Activated CD4-positive, alpha-beta T cell treated with anti-CD3 and anti-CD28 coated beads for 24 hours (primary cell): ENCODE results near the gene NIPAL4.
"Not testable (repeated sequence)": the region's sequence is repeated elsewhere in the genome, so short reads cannot be mapped to it uniquely, and the experiment has no call there.

Source experiments
- DNase-seq, 2 donors: peaks; one replicate each; pipeline ENCODE4 v3.0.0-alpha.2; 2020; ENCODE audit warnings: low read depth in 2 of 2

The NIPAL4 gene

GRCh38 chr5:157459715-157460599, at the start of gene NIPAL4:
TSS of gene NIPAL4 (plus strand) at chr5:157460213. CDS start at chr5:157460321, 108 bp downstream.
- DNase-seq, result peak; percentile 23 to 25

- no peak for DNase-seq
Observed at GRCh38 chr5:157415838-157416237, 44.2 kb upstream of the NIPAL4 start.

DNA sequence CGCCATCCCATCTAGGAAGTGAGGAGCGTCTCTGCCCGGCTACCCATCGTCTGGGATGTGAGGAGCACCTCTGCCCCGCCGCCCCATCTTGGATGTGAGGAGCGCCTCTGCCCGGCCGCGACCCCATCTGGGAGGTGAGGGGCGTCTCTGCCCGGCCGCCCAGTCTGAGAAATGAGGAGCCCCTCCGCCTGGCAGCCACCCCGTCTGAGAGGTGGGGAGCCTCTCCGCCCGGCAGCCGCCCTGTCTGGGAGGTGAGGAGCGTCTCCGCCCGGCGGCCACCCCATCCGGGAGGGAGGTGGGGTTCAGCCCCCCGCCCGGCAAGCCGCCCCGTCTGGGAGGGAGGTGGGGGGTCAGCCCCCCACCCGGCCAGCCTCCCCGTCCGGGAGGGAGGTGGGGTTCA, 40.5 kb upstream of the NIPAL4 start:
- not testable (repeated sequence) for DNase-seq

DNA sequence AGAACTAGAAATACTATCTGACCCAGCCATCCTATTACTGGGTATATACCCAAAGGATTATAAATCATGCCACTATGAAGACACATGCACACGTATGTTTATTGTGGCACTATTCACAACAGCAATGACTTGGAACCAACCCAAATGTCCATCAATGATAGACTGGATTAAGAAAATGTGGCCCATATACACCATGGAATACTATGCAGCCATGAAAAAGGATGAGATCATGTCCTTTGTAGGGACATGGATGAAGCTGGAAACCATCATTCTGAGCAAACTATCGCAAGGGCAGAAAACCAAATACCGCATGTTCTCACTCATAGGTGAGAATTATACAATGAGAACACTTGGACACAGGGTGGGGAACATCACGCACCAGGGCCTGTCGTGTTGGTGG, 30.1 kb upstream of the NIPAL4 start:
- not testable (repeated sequence) for DNase-seq

DNA sequence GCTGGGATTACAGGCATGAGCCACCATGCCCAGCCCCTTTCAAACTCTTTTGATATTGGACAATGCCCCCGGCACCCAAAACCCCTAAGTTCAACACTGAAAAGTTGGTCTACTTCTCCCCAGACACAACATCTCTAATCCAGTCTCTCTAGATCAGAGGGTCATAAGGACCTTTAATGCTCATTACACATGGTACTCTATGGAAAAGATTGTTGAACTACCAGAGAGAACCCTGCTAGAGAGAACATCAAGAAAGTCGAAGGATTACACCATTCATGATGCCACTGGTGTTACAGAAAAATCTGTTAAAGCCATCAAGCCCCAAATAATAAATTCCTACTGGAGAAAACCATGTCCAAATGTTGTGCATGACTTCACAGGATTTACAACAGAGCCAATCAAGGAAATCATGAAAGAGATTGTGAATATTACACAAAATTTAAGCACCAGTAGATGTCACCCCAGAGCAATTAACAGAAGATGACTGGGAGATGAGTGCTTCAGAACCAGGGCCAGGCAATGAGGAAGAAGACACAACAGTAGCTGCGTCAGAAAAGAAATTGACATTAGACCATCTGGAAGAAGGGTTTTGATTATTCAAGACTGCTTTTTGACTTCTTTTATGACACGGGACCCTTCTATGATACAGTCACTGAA, 28.3 kb upstream of the NIPAL4 start:
- DNase-seq, result peak in 1 of 2 donors; percentile 19

DNA sequence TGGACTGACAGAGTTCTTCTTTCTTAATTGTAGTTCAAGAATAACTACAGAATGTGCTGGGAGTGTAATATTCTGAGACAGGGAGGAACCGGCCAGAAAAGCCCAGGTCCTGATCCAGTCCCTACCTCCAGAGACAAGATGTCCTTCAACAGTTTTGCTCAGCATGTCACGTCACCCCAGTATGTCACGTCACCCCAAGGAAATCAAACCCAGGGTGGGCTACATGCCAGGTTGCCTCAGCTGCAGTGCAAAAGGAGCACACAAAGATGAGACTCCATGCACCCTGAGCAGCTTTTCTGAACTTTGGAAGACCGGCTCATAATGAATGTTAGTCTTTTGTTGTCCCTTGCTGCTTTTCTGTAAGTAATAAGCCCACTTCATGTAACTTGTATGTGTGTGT, 25.9 kb upstream of the NIPAL4 start:
- DNase-seq, result no peak

DNA sequence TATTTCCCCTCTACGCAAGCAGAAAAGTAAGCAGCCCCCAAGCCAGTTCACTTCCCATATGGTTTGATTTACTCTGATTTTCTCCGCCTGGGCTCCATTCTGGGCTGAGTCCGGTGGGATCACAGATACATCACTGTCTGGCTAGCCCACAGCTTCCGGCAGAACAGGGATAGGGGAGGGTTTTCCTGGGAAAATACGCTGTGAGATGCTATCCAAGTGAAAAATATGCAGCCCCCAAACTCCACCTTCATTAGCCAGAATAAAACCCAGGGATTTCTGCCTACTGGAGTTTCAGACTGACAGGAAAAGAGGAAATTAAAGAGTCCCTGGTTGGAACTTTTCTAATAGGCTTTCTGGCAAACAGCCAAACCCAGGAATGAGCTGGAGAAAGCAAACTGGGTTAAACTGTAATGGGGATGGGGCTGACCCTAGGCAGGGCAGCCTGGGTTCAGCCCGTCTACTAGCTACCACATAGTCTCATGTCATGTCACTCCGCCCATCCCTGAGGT, 16.9 kb upstream of the NIPAL4 start:
- no peak for DNase-seq

GRCh38 chr5:157444224-157444623, 15.8 kb upstream of the NIPAL4 start:
- no peak for DNase-seq

- DNase-seq, result no peak
Observed at GRCh38 chr5:157445745-157446411, 14.1 kb upstream of the NIPAL4 start.

DNA sequence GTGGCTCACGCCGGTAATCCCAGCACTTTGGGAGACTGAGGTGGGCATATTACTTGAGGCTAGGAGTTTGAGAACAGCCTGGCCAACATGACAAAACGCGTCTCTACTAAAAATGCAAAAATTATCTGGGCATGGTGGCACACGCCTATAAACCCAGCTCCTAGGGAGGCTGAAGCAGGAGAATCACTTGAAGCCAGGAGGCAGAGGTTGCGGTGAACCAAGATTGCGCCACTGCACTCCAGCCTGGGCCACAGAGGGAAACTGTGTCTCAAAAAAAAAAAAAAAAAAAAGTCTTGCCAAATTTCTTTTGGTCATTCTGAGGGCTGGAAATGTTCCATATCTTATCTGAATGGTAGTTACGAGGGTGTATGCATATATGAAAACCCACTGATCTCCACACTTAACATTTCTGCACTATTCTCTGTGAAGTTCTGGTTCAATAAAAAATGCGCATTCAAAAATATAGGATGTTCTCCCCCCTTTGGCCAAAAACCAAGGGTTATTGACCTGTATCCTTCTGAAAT, 13.5 kb upstream of the NIPAL4 start:
- DNase-seq, result no peak

- DNase-seq, result no peak
Observed at GRCh38 chr5:157447201-157447637, 12.8 kb upstream of the NIPAL4 start.

DNA sequence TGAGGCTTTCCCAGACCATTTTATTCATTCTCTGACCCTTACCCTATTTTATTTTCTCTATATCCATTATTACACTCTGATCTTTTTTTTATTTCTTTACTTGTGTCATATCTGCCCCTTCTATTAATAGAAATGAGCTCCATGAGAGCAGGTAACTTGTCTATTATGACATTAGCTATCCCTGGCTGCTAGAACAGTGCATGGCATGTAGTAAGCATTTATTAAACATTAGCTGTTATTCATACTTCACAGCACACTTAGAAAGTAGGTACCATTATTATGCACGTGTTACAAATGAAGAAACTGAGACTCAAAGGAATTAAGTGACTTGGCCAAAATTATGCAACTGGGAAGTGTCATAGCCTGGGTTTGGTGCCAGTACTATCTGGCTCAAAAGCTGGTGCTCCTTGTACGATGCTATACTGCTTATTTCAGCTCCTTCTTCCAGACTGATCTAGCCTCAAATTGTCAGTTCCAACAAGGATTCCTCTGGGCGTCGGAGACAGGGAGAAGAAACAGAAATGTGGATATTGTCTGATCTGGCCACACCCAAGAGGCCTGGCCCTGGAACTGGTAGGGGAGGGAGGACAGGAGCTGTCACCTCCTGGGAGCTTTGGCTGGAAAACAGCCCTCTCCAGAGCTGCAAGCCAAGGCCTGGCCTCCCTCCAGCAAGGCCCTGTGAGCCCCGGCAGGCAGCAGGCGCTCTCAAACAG, 10.8 kb upstream of the NIPAL4 start:
- no peak for DNase-seq

GRCh38 chr5:157450024-157450423, 10.0 kb upstream of the NIPAL4 start:
- no peak for DNase-seq

DNA sequence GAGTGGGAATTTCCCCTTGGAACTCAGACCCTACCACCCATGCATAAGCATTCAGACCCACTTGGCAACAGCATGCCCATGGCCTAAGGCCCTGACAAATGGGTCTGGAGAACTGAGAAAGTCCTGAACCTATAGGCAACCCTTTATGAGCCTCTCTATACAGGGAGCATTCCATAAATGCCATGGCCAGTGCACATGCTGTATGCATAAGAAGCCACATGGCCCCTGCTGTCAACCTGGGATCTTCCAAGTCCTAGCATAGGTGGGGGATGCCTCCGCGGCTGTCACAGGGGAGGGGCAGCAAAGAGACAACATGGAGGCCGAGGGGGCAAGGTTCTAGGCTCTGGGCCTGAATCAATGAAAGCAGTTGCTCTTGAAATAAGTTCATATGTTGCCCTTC, 8.2 kb upstream of the NIPAL4 start:
- DNase-seq, result no peak

DNA sequence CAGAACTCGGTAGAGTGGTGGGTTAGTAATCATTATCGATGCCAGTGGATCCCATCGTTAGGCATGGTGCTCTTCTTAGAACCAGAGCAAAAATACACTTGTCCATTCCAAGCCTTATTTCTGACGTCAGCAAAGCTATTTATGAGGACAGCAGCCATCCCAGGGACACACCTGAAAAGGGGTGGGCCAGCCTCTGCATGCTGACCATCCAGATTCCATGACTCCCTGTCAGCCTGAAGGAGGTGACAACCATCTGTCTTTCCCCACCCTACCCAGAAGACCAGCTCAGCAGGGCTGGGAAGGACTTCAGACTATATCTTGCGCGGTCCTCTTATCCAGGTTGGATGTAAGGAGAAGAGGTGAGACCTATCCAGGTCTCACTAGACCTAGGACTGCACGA, 5.7 kb upstream of the NIPAL4 start:
- DNase-seq, result no peak

- no peak for DNase-seq
Observed at GRCh38 chr5:157455057-157455456, 5.0 kb upstream of the NIPAL4 start.

DNA sequence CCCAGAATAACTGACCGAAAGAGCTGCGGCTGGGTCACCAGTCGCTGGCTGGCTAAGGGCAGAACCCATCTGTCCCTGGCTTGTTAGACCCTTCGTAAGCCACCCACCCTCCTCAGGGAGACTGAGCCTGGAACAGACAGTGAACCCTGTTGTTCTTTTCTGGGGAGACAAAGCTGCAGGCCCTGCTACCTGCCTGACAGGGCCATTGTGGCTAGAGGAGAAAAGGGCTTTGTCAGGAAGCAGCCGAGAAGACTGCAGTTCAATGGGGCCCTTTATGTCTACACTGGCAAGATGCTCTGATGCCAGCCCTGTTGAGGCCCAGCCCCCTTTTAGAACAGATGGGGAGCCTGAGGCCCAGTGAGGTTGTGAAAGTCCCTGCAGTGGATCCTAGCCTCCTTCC, 3.7 kb upstream of the NIPAL4 start:
- no peak for DNase-seq

DNA sequence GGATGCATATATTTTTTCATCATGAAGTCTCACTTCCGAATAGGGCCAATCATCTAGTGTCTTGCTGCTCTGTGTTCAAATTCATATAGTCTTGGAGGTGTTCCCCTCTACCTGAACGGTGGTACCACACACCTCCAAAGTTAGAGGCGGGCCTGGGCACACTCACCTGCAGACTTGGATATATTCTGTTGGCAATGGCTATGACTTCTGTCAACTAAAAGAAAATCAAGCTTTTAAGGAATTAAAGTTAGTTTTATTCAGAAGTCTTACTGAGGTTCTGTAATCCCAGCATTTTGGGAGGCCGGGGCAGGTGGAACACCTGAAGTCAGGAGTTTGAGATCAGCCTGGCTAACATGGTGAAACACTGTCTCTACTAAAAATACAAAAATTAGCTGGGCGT, 2.6 kb upstream of the NIPAL4 start:
- DNase-seq, result no peak

- DNase-seq, result no peak
Observed at GRCh38 chr5:157458835-157459234, 1.2 kb upstream of the NIPAL4 start.

DNA sequence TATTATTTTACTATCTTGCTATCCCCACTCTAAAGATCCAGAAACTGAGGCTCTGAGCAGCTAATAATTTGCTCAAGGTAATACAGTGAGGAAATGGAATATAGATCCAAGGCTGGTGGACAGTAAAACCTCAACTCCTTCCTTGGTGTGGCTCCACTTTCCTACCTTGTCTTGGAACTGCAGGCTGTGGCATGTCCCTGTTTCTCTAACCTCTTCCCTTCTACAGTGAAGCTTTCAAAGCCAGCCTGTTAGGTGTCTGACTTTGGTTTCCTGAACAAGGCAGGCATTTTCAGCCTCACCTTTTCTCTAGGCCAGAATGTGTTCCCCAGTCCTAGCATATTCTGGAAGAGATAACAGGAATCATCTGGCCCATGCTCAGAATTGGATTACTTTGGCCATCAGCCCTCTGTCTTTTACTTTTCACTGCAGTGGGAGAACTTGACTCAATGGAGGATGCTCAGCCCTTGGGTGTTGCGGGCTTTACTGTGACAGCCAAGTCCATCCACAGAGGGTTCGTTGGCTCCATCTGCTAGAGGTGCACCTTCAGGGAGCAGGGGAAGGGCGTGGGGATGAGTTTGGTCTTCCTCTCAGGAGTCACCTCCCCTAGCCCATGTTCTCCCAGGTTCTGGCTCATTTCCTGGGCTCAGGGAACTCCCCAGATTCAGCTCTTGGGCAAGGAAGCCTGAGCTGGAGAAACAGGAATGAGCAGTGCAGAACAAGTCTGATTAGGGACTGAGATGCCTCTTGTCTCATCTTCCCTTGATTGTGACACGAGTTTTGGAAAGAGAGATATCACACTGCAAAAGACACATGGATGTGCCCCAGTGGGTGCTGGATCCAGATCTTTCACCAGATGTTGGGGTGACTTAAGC, 1.1 kb downstream of the NIPAL4 start:
- no peak for DNase-seq
